ENCODE results near the gene ETV4.

Gene ETV4

GRCh38 chr17:43552229-43552837 is 6.2 kb upstream of the ETV4 start:
- intact Hi-C loops (cut with DNase I; ENCODE audit: low total_unique reads) = no loop called here
- Histone ChIP-seq H3K9me3 (no peaks in the 10 kb centered on the region), H3K27me3 (peaks cover 0 to 8% of the 10 kb centered on the region in 2 donors), H3K4me3 (no peak overlapping the region), H3K36me3 (no peaks in the 10 kb centered on the region), H3K27ac (no peak overlapping the region), H3K4me1 (no peaks in the 10 kb centered on the region)
- TF ChIP-seq CTCF (IDR thresholded peaks at IDR 0.05) = no peak
- DNase-seq = no peak

GRCh38 chr17:43550754-43551153 is 4.6 kb upstream of the ETV4 start:
- intact Hi-C loops (cut with DNase I; ENCODE audit: low total_unique reads) = no loop called here
- H3K4me3 ChIP-seq = no peak overlapping the region
- no peak overlapping the region for H3K27ac ChIP-seq
- no peaks in the 10 kb centered on the region for H3K36me3 ChIP-seq
- no peak for DNase-seq
- TF ChIP-seq CTCF (IDR thresholded peaks at IDR 0.05) = no peak
- peaks cover 0 to 8% of the 10 kb centered on the region in 2 donors for H3K27me3 ChIP-seq
- H3K9me3 ChIP-seq = no peaks in the 10 kb centered on the region
- peaks cover 0 to 13% (median 12%) of the 10 kb centered on the region in 4 donors for H3K4me1 ChIP-seq

- Histone ChIP-seq H3K4me3 (no peak overlapping the region), H3K27me3 (peaks cover 0 to 18% of the 10 kb centered on the region in 2 donors), H3K36me3 (no peaks in the 10 kb centered on the region), H3K9me3 (no peaks in the 10 kb centered on the region), H3K27ac (no peak overlapping the region), H3K4me1 (peaks cover 0 to 26% (median 21%) of the 10 kb centered on the region in 4 donors)
- intact Hi-C loops (cut with DNase I; ENCODE audit: low total_unique reads) = no loop called here
- no peak for DNase-seq
- no peak for TF ChIP-seq CTCF (IDR thresholded peaks at IDR 0.05)
These were observed 3.4 kb upstream of the ETV4 start for GRCh38 chr17:43549496-43549895.

- no peak overlapping the region for H3K27ac ChIP-seq
- H3K4me3 ChIP-seq = no peak overlapping the region
- no peaks in the 10 kb centered on the region for H3K9me3 ChIP-seq
- H3K36me3 ChIP-seq = no peaks in the 10 kb centered on the region
- H3K4me1 ChIP-seq = peaks cover 0 to 32% (median 21%) of the 10 kb centered on the region in 4 donors
- DNase-seq = no peak
- intact Hi-C loops (cut with DNase I; ENCODE audit: low total_unique reads) = no loop called here
- TF ChIP-seq CTCF (IDR thresholded peaks at IDR 0.05) = no peak
- H3K27me3 ChIP-seq = peaks cover 0 to 25% of the 10 kb centered on the region in 2 donors
These were observed 2.7 kb upstream of the ETV4 start for GRCh38 chr17:43548689-43549379.

GRCh38 chr17:43547659-43548256 is 1.6 kb upstream of the ETV4 start:
- H3K9me3 ChIP-seq = no peaks in the 10 kb centered on the region
- peaks cover 0 to 25% of the 10 kb centered on the region in 2 donors for H3K27me3 ChIP-seq
- no peaks in the 10 kb centered on the region for H3K36me3 ChIP-seq
- DNase-seq = no peak
- no peak overlapping the region for H3K4me3 ChIP-seq
- no peak overlapping the region for H3K27ac ChIP-seq
- H3K4me1 ChIP-seq = peaks cover 0 to 32% (median 21%) of the 10 kb centered on the region in 4 donors
- intact Hi-C loops (cut with DNase I; ENCODE audit: low total_unique reads) = no loop called here
- TF ChIP-seq CTCF (IDR thresholded peaks at IDR 0.05) = no peak
